Glomerular visceral epithelial cell (primary cell): ENCODE measurements around the gene MMP11.
A peak's percentile ranks its signal among the peaks of the same experiment; 100 is the strongest.

Experiments
- DNase-seq: peaks from one replicate; pipeline ENCODE4 v3.0.0-alpha.2; 2016; ENCODE audit errors: extremely low spot score

MMP11 gene

DNA sequence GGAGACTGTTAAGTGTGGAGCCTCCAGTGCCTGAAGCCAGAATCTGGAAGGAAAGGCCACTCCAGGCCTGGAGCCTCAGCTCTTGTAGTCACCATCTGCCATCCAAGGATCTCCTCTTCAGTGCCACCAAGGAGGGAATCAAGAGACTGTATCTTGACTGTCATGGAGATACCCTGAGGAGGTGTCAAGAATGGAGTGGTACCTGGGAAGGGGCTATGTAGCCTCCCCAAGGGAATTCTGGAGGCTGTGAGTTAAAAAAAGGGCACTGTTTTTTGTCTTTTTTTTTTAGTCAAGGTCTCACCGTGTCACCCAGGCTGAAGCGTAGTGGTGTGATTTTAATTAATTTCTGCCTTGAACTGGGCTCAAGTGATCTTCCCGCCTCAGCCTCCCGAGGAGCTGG, 13.1 kb upstream of the MMP11 start:
- DNase-seq, result no peak

DNA sequence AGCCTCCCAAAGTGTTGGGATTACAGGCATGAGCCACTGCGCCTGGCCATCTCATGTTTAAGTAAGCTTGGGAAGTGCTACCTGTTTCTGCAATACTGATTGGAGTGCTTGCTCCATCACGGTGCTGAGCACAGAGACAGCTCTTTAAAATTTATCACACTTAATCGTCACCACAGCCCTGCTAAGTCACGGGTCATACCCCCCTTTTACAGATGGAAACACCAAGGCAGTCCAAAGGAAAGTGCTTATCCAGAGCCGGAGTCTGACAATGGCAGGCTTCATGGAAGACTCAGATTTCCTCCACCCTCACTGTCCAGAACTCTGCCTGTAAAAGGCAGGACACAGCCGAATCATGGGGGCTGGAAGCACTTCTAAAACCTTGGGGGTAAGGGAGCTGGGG, 12.6 kb upstream of the MMP11 start:
- DNase-seq, result no peak

DNA sequence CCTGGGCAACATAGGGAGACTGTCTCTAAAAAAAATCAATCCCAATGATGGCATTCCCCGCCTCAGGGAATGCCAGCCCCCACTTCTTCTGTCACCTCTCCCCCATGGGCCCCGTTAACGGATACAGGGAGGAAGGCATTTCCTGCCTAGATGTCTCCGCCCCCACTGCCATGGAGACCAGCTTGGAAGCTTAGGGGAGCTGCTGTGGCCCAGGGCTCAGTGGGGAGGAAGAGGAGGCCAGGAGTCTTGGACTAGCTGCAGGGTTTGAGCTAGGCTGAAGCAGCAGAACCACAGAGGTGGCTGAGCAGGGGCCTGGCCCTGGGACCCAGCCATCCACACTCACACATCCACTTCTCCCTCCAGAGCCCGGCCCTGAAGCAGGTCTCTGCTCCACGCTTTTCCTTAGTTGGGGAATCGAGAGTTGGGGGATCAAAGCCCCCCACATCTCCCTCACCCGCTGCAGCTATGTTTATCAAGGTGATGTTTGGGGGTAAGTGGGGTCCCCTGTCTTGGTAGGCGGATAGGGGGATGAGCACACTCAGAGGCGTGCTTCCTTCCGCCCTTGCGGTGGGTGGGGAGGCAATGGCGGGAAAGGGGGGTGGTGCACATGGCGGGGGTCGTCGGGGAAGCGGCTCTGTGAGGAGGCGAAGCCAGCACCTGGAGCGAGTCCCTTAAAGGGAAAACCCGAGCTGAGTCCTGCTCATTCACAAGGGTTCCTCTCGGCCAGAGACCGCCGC, 9.6 kb upstream of the MMP11 start, which contains the start of gene C22orf15:
C22orf15 (plus strand) TSS at position 149 of the 737 bp plus-strand sequence; CDS start at position 466, 317 bp downstream.
- DNase-seq, result peak; percentile 25

DNA sequence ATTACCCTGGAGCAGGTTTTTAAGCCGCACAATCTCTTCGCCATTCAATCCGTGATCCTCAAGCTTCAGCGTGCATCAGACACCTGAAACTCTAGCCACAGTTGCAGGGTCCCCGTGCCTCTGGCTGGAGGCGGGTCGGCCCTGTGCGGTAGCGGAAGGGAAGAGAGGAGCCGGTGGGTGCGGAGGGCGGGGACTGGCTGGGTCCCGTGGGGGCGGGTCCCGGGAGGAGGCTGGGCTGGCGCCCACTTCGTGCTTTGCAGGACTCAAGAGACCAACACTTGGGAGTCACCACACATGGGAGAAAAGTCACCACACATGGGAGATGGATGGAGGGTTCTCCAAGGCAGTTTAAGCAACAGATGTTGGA, 9.1 kb upstream of the MMP11 start:
- DNase-seq, result no peak

DNA sequence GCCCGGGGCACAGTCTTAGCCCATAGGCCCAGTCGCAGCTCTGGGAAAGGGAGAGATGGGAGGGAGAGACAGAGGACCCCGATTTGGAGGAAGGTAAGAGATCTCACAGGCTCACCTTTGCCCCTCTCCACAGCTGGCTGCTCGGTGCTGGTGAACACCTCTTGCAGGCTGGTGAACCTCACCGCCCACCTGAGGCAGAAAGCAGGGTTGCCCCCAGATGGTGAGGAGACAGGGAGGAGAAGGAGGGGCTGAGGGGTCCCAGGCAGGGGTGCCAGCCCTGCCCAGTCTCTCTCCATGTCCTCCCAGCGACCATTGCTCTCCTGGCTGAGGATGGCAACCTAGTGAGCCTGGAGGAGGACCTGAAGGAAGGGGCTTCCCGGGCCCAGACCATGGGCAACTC, 8.7 kb upstream of the MMP11 start:
- no peak for DNase-seq

DNA sequence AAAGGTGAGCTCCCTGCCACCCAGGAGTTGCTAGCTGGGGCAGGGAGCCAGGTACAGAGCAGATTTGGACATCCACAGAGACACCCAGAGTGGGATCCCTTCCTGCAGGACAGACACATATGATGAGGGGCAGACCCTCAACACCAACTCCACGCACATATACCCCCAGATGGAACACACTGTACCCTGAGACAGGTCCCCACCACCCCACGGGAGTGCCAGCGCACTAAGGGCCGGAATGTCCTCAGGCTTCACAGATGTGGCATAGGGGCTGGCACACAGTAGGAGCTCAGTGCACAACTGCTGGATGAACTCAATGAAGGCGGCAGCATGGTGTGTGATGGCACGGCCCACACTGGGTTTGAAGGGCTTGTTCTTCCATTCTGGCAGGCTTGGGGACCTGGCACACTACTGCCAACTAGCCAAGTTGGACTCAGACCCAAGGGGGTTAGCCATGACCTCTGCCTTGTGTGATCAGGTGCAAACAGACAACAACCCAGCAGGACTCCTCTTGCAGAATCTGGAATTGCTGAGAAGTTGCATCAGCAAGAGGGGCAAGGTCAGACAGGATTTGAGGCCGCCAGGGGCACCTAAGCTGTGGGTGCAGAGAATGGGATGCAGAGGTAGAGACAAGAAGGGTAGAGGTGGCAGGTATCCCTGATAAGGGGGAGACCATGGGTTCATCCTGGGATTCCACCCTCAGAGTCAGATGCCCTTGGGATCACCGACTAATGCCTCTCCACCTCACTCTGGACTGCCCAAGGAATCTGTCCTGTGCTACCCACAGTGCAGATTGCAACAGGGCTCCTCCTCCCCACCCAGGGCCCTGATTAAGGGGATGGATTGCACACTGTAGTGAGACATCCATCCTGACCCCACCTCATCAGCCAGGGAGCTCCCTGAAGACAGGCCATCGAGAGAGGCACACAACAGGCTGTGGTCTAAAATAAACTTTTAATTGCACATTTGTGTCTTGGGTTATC, 7.5 kb upstream of the MMP11 start:
- no peak for DNase-seq

DNA sequence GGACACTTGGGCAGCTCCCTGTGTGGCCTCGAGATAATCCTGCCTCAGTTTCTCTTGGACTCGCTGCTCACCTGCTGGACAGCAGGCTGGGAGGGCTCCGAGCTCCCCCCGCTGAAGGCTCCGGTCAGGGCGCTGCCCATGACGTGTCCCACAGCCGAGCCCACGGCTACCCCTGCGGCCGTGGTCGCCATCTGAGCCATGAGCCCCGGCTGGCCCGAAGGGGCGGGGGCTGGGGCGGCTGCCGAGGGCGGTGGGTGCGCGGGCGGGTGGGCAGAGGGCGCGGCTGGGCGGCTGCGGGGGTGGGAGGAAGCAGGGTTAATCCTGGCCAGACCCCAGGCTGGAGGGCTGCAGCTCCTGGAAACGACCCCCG, 5.4 kb upstream of the MMP11 start:
- DNase-seq, result no peak

DNA sequence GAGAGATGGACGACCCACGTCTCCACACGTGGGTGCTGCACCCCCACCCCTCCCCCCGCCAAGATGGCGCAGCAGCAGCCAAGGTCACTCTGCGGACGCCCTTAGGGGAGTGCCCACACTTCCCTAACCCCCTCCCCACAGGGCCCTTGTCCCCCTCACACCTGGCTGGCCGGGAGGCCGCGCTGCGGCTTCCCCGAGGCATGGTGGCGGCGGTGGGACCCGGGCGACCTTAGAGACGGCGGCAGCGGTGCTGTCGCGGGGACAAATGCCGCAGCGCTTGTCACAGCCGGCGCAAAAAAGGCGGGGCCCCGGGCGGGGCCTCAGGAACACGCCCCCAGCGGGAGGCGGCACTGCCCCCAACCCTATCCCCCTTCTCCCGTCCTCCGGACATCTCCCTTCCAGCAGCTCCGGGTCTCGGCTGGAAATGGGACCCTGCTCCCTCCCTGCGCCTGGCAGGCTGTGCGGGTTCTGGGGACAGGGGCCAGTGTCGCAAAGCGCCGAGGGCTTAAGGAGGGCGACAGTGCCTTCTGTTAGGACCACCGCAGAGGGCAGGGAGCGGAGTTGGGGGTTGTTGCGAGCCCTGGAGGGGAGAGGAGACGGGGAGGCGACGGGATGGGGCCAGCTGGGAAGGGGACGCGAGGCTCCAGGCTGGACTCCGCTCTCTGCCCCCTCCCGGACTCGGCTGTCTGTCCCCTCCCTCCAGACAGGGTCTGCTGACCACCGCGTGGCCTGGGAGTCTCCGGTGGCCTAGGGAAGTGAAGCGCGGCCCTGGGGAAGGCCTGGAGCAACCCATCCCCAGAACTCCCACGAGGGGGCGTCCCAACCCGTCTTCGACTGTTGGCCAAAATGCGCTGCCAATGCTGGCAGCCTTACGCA, 4.7 kb upstream of the MMP11 start, which contains the start of gene CHCHD10:
CHCHD10 (minus strand) TSS at position 300 of the 876 bp plus-strand sequence; CDS start at position 202, 98 bp downstream.
- peak; percentile 54 for DNase-seq

DNA sequence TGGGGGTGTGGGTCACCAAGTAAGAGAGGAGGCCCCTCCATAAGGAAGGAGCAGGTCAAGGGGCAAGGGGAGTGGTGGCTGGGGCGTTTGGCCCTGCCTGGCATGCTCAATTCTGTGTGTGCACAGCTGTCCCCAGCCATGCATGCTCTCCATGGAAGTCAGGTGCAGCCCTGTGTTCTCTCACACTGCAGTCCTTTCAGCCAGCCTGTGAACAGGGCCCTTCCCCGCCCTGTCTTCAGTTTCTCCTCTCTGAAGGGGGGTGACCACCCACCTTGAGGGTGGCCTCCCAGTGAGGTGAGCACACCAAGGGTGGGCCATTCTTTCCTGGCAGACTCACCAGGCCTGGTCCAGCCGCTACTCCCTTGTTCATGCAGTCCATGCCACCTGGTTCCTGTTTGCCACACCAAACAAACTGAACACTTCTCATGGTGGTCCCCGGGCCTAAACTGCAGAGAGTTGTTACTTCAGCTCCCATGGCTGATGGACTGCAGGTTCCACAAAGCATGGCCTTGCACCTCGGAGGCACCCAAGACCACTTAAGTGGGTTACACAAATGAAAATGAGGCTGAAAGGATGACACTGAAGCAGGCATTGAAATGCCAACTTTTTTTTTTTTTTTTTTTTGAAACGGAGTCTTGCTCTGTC, 3.2 kb upstream of the MMP11 start:
- DNase-seq, result no peak

DNA sequence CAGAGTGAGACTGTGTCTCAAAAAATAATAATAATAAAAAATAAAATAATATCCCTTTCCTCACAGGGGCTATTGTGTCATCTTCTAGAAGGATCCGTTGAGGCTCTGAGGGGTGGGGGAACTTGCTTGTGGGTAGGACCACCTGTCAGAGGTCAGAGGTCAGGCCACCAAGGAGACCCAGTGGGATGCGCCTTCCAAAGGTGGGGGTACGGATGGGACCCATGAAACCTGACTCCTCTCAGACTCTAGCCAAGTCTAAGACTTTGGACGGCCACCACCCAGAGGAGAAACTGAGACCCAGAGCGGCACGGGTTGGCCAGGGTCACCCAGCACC, 367 bp upstream of the MMP11 start:
- DNase-seq, result no peak

DNA sequence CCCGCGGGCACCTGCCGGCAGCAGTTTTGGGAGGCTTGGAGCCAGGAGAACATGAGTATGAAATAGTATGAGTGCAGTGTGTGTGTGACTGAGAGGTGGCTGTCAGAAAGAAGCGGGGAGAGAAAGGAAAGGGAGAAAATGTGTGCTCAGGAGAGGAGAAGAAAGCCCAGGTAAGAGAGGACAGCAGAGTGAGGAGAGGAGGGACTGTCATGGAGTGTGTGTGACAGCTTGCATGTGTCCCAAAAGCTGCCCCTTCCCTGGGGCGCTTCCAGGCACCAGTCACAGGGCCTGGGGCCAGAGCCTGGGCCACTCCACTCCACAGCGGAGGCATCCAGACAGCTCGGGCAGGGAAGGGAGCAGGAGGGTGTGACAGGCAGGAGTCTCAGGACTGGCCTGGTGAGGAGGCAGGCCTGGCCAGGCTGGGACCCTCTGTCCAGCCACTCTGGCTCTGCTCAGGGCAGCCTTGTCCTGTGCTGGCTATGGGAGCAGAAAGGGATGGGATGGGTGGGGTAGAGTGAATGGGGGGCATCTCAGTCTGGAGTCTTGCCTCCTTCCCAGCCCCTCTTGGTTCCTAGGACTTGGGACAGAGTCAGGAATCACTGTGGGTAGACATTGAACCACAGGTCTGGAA, 949 bp downstream of the MMP11 start:
- no peak for DNase-seq

DNA sequence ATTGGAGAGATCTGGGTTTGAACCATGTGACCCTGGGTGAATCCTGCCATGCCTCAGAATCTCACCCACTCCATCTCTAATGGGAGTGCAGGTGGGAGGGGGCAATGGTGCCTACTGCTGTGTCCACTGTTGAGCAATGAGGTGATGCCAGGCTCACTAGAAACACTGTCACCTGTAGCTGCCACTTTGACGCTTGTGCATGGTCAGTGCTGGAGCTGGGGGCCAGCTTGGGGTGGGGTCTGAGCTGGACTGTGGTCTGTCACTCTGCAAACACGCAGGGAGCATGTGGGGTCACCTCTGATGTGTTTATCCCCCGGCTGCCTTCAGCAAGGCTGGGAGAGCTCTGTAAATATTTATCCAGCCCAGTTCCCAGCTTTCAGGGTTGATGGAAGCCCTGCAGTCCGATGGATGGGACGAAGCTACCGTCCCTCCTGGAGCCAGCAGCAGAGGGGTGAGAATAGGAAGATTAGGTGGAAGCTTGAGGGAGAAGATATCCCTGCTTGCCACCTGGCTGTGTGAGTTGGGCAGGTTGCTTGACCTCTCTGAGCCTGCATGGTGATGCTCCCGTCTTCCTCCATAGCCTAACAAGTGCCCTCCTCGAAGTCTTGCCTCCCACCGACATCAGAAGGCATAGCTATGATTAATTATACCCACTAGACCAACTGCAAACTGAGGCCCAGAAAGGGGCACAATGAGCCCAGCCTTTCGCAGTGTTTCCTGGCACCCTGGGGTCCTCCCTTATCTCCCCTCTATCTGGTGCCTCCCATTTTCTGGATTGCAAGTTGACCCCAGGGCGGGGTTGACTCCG, 1.7 kb downstream of the MMP11 start:
- no peak for DNase-seq

DNA sequence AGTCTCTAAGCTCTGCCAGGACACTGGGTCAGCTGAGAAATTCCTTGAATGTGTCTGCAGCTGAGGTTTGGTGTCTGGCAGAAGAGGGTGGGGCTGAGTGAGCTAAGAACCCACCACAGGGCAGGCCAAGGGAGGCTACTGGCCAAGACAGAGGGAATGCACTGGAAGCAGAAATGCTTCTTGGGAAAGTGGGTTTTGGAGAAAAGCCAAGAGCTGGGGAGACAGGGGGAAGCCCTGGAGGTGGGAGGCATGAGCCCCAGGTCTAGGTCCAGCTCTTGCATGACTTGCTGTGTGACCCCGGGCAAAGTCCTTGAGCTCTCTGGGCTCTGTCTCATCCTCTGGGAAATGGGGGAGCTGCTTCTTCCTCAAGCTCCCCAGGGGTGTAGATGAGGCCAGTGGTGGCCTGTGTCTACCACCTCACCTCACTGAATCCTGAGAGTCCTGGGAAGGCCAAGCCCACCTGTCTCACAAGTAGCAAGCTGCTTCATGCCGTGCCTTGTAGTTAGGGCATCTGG, 2.3 kb downstream of the MMP11 start:
- peak; percentile 75 for DNase-seq

DNA sequence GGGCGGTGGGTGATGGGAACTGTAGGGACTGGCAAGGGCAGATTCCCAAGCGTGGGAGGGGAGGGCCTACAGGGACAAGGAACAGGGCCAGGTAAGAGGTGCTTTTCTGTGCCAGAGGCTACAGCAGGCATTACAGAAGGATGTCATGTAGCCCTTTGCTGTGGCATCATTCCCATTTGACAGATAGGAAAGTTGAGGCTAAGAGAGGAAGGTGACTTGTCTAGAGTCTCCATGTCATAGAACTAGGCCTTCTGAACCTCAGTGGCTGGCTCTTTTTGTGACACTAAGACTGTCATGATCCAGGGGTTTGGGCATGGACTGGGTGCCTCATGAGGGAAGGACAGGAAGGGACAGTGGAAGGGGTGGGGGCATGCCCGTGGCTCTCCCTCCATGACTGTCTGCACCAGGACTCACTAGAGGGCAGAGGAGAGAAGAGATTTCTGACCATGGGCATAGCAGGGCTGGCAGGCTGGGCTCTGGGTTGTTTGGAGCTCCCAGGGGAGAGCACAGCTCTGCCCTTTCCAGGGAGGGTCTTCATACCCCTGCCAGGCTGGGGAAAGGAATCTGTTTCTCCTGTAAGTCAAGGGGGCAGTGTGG, 3.2 kb downstream of the MMP11 start:
- DNase-seq, result no peak

DNA sequence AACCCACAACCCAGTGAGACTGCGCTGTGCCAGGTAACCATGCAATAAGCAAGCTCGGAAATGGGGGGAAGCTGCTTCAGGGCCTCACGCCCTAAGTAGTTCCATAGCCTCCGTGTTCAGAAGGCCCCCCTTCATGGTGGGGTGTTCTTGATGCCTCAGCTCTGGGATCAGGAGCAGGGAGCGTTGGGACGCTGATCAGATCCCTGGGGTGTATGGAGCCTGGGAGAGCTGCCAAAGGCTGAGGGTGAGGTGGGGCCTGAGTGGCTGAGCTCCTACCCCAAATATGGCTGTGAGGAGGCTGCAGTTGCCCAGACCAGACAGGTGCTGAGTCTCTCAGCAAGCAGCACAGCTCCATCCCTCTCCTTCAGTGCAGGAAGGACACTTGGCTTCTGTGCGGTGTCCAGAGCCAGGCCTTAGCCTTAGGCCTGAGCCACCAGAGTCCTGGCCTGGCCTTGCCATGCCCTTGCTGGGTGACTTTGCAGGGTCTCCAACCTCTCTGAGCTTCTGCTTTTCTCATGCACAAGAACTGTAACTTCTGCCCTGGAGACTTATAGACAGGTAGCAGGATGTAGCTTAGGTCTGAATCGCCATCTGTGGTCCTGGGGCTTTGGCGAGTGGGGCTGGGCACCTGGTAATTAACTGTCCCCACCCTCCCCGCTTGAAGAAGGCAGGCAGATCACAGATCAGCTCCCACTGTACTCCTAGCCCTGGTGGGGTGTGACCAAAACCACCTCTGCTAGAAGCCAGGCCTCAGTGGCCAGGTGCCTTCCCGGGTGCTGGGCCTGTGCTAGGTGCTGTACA, 5.3 kb downstream of the MMP11 start:
- no peak for DNase-seq

DNA sequence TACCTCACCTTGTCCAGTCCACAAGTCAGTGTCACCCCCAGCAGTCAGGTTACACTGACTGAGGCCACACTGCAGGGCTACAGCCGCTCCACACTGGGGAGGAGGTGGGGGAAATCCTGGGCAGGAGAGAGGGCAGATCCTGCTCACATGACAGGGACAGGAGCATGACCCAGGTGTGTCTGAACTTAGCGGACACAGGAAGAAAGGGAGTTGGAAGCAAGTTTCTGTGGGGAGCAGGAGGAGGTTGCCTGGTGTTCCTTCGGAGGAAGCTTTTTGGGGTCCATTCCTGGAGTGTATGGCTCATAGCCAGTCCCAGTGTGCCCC, 5.9 kb downstream of the MMP11 start:
- no peak for DNase-seq

DNA sequence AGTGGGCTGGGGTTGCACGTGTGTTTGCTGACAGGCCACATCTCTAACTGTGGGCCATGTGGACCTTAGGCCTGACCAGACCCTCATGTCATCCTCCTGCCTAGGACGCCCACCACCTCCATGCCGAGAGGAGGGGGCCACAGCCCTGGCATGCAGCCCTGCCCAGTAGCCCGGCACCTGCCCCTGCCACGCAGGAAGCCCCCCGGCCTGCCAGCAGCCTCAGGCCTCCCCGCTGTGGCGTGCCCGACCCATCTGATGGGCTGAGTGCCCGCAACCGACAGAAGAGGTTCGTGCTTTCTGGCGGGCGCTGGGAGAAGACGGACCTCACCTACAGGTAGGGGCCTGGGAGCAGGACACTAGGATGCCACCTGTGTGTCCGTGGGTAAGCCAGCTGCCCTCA, 6.4 kb downstream of the MMP11 start:
- DNase-seq, result no peak

DNA sequence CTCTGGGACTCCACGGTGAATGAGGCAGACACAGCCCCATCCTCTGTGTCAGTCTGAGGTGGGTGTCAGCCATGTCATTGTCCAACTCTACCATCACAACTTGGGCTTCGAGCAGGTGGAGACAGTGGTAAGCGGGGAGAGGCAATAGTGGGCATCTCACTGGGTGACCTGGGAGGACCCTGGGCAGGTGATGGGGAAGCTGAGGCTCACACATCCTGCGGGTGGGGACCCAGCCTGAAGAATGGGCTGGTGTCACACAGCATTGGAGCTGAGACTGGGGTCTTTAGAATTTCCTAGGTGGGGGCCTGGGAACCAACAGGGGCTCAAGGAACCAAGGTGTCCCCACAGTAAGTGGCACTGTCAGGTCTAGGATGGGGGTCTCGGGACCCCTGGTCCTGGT, 7.1 kb downstream of the MMP11 start:
- no peak for DNase-seq
